Lower leg skin (tissue), 3 donors: Measurements from ENCODE around the gene XBP1.

Experiments
- POLR2A ChIP-seq, 2 donors: fragments of 450-650 bp; IDR thresholded peaks; one replicate each; pipeline ENCODE4 v1.6.1; 2016 to 2017; ENCODE audit warnings: antibody characterized with exemption in 2 of 2, mild to moderate bottlenecking in 1 of 2, moderate library complexity in 1 of 2
- TF ChIP-seq, protein P1 (sequence below), 3 donors: fragments of 450-650 bp; IDR thresholded peaks; one replicate each; pipeline ENCODE4 v1.5.1; 2016; ENCODE audit warnings: antibody characterized with exemption in 3 of 3, mild to moderate bottlenecking in 3 of 3, moderate library complexity in 2 of 3

DNA sequence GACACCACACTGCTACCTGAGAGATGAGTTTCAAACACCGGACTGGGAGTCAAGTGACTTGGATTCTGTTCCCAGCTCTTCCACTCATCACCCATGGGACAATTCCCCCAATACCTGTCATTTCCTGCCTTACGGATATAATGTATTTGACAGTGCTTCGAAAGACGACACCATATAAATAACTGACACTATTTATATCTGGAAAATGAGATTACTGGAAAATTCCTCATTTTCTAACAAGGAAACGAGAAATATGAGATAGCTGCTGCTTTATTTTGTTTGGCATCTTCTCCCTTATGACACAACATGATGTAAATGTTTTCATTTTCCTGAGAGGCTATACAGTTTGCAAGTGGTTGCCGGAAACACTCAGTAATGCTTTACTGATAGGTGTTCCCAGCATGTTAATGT, 49.9 kb downstream of the XBP1 start:
- TF ChIP-seq, protein P1, sequence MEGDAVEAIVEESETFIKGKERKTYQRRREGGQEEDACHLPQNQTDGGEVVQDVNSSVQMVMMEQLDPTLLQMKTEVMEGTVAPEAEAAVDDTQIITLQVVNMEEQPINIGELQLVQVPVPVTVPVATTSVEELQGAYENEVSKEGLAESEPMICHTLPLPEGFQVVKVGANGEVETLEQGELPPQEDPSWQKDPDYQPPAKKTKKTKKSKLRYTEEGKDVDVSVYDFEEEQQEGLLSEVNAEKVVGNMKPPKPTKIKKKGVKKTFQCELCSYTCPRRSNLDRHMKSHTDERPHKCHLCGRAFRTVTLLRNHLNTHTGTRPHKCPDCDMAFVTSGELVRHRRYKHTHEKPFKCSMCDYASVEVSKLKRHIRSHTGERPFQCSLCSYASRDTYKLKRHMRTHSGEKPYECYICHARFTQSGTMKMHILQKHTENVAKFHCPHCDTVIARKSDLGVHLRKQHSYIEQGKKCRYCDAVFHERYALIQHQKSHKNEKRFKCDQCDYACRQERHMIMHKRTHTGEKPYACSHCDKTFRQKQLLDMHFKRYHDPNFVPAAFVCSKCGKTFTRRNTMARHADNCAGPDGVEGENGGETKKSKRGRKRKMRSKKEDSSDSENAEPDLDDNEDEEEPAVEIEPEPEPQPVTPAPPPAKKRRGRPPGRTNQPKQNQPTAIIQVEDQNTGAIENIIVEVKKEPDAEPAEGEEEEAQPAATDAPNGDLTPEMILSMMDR (IDR thresholded peaks at IDR 0.05): no peak
- TF ChIP-seq POLR2A (IDR thresholded peaks at IDR 0.05): no peak
